CD4-positive, alpha-beta T cell (primary cell): ENCODE results near the gene COL18A1. TPM values are rescaled to one million over a fixed set of nuclear protein-coding genes. Genes with fewer than 3 reads are reported as not detected.

ENCODE experiments used
- ATAC-seq: fragments of 200-7000 bp; cut with Tn5 transposase; one replicate; pipeline ENCODE4 v1.10.0; 2022; ENCODE audit warnings: mild to moderate bottlenecking; ENCODE audit not compliant: poor library complexity
- CTCF ChIA-PET: fragments of 350-600 bp; sonication (Branson Sonifier 250); formaldehyde crosslinking; loops from one replicate; lab custom pipeline; 2021; ENCODE audit warnings: antibody characterized with exemption, inconsistent platforms; lab: Charles Lee
- POLR2A ChIA-PET: fragments of 350-600 bp; sonication (Branson Sonifier 250); formaldehyde crosslinking; loops from one replicate; lab custom pipeline; 2021; ENCODE audit warnings: antibody characterized with exemption, inconsistent platforms; lab: Charles Lee
- DNase-seq, 14 experiments: peaks; one replicate each; pipeline ENCODE4 v3.0.0-alpha.2; 2013 to 2020; ENCODE audit warnings: mixed read lengths in 2 of 14
- H3K27ac ChIP-seq, 2 donors: one replicate each; pipeline versions ENCODE4 v1.5.1 to v1.7.0; 2013; ENCODE audit warnings: low read length in 2 of 2, low read depth in 1 of 2, mild to moderate bottlenecking in 1 of 2
- H3K27me3 ChIP-seq, 2 experiments: 1 replicate in 1 of 2; 2 replicates in 1 of 2; pipeline versions ENCODE4 v1.6.1 to v1.7.0; 2013; ENCODE audit warnings: low read length in 2 of 2, control low read depth in 1 of 2, mild to moderate bottlenecking in 1 of 2, moderate library complexity in 1 of 2; ENCODE audit not compliant: insufficient read depth in 2 of 2, control insufficient read depth in 1 of 2
- H3K36me3 ChIP-seq: one replicate; pipeline ENCODE4 v1.6.1; 2013; ENCODE audit warnings: low read length, control low read depth; ENCODE audit not compliant: insufficient read depth
- H3K4me1 ChIP-seq: one replicate; pipeline ENCODE4 v1.6.1; 2013; ENCODE audit warnings: low read length, control low read depth; ENCODE audit not compliant: insufficient read depth
- H3K4me3 ChIP-seq: one replicate; pipeline ENCODE4 v1.5.1; 2013; ENCODE audit warnings: mild to moderate bottlenecking, low read length, moderate library complexity
- H3K9me3 ChIP-seq, 2 experiments: 1 replicate in 1 of 2; 2 replicates in 1 of 2; pipeline versions ENCODE4 v1.6.1 to v1.7.0; 2013; ENCODE audit warnings: low read length in 2 of 2, mild to moderate bottlenecking in 2 of 2, control low read depth in 1 of 2, moderate library complexity in 1 of 2; ENCODE audit not compliant: control insufficient read depth in 1 of 2, insufficient read depth in 1 of 2
- H3K27ac Mint-ChIP-seq: one replicate; pipeline ENCODE4 v1.8.0; 2020; ENCODE audit warnings: mixed read lengths
- H3K27me3 Mint-ChIP-seq: one replicate; pipeline ENCODE4 v1.8.0; 2021; ENCODE audit warnings: mixed read lengths
- H3K36me3 Mint-ChIP-seq: one replicate; pipeline ENCODE4 v1.8.0; 2021; ENCODE audit warnings: low read depth, mixed read lengths
- H3K4me1 Mint-ChIP-seq: one replicate; pipeline ENCODE4 v1.8.0; 2021; ENCODE audit warnings: low read depth, mixed read lengths
- H3K4me3 Mint-ChIP-seq: one replicate; pipeline ENCODE4 v1.8.0; 2020; ENCODE audit warnings: mild to moderate bottlenecking, mixed read lengths
- H3K9me3 Mint-ChIP-seq: one replicate; pipeline ENCODE4 v1.8.0; 2020; ENCODE audit warnings: mixed read lengths
- intact Hi-C, 2 experiments: fragments of 100-400 bp; cut with DNase I in 1 of 2; cut with micrococcal nuclease in 1 of 2; formaldehyde crosslinking; loops; one replicate each; pipeline versions ENCODE4 v1.15.1 to v1.9.0; 2023 to 2025; cut with DNase I, micrococcal nuclease
- microRNA-seq: library from miRNA; unstranded; fragments of <30 nt; microRNA quantifications from one replicate; pipeline ENCODE4 v1.2.0, GENCODE V29; 2021; ENCODE audit warnings: borderline microRNAs expressed, borderline replicate concordance
- total RNA-seq, 174 experiments: library from RNA in 2 of 174; stranded (reverse) in 2 of 174; gene quantifications; one replicate each; pipeline ENCODE4 v1.2.3 and lab custom pipeline; 2021 to 2026
- TF ChIP-seq, protein P1 (sequence below): fragments of 200-600 bp; IDR thresholded peaks from one replicate; pipeline ENCODE4 v1.8.0; 2022; ENCODE audit warnings: antibody characterized with exemption, mild to moderate bottlenecking

The COL18A1 gene
- total RNA-seq, 2 experiments from 2014 or later = 15.2 to 16.0 TPM

DNA sequence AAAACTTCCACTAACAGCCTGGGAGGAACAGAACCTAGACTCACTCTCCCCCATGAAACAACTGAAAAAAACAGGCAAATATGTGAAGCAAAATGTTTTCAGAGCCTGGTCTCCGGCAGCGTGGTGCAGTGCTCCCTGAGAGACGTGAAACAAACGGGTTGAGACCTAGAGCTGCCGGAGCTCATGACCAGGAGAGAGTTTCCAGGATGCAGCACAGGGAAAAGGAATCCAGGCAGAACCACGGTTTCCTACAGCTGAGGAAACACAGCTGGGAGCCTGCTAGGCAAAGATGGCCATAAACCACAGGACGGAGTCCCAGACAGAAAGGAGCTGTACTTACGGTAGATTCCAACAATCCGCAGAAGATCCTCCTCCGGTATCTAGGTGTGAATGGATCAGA lies 157.4 kb downstream of the COL18A1 start:
- H3K4me1 Mint-ChIP-seq = no peaks in the 10 kb centered on the region
- Histone ChIP-seq H3K4me1 (no peaks in the 10 kb centered on the region), H3K4me3 (no peak overlapping the region), H3K27ac (no peak overlapping the region), H3K9me3 (no peaks in the 10 kb centered on the region), H3K36me3 (no peaks in the 10 kb centered on the region), H3K27me3 (no peaks in the 10 kb centered on the region)
- H3K27ac Mint-ChIP-seq = no peak overlapping the region
- peaks cover 3% of the 10 kb centered on the region for H3K9me3 Mint-ChIP-seq
- ChIA-PET POLR2A (no interaction called here), CTCF (no interaction called here)
- DNase-seq (no peak), ATAC-seq (no peak)
- TF ChIP-seq, protein P1, sequence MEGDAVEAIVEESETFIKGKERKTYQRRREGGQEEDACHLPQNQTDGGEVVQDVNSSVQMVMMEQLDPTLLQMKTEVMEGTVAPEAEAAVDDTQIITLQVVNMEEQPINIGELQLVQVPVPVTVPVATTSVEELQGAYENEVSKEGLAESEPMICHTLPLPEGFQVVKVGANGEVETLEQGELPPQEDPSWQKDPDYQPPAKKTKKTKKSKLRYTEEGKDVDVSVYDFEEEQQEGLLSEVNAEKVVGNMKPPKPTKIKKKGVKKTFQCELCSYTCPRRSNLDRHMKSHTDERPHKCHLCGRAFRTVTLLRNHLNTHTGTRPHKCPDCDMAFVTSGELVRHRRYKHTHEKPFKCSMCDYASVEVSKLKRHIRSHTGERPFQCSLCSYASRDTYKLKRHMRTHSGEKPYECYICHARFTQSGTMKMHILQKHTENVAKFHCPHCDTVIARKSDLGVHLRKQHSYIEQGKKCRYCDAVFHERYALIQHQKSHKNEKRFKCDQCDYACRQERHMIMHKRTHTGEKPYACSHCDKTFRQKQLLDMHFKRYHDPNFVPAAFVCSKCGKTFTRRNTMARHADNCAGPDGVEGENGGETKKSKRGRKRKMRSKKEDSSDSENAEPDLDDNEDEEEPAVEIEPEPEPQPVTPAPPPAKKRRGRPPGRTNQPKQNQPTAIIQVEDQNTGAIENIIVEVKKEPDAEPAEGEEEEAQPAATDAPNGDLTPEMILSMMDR = no peak
- H3K36me3 Mint-ChIP-seq = no peaks in the 10 kb centered on the region
- intact Hi-C loops = no loop called here
- no peak overlapping the region for H3K4me3 Mint-ChIP-seq
- H3K27me3 Mint-ChIP-seq = no peaks in the 10 kb centered on the region

GRCh38 chr21:45562965-45563364 lies 158.0 kb downstream of the COL18A1 start:
- no peak for ATAC-seq
- Mint-ChIP-seq H3K27me3 (no peaks in the 10 kb centered on the region), H3K9me3 (peaks cover 3% of the 10 kb centered on the region), H3K36me3 (no peaks in the 10 kb centered on the region), H3K27ac (no peak overlapping the region), H3K4me1 (no peaks in the 10 kb centered on the region), H3K4me3 (no peak overlapping the region)
- intact Hi-C loops = no loop called here
- Histone ChIP-seq H3K9me3 (no peaks in the 10 kb centered on the region), H3K36me3 (no peaks in the 10 kb centered on the region), H3K27ac (no peak overlapping the region), H3K4me1 (no peaks in the 10 kb centered on the region), H3K27me3 (no peaks in the 10 kb centered on the region), H3K4me3 (no peak overlapping the region)
- POLR2A ChIA-PET = no interaction called here
- DNase-seq = no peak
- CTCF ChIA-PET = no interaction called here
- TF ChIP-seq, protein P1 = no peak

Small RNA genes lying within 50 kb of the gene (microRNA-seq; reads per million reads assigned to microRNA genes)
- not detected for gene MIR6815

Other genes with a start within 250 kb of the COL18A1 start
- gene POFUT2, start 117.3 kb upstream of the COL18A1 start, total RNA-seq = 10 to 100 TPM; 56.6 to 57.2 TPM
- gene SLC19A1, start 137.3 kb downstream of the COL18A1 start, total RNA-seq = 10 to 100 TPM; 11.5 to 12.0 TPM
- 1 to 10 TPM; 3.4 to 3.8 TPM for gene PCBP3, start 238.6 kb downstream of the COL18A1 start, total RNA-seq